PC-3 (cell line): ENCODE results near the gene TNFSF13. TPM values are rescaled to one million over a fixed set of nuclear protein-coding genes. Genes with fewer than 3 reads are reported as not detected.

Experiments
- ATAC-seq: fragments of 200-7000 bp; cut with Tn5 transposase; 2 replicates; pipeline ENCODE4 v1.9.1; 2020; ENCODE audit warnings: mild to moderate bottlenecking, moderate library complexity
- BruUV-seq: library from RNA; stranded (reverse); fragments of 400-500 nt; replicated peaks from 2 replicates; lab custom pipeline; 2021; lab: Mats Ljungman, UMichigan
- CTCF ChIA-PET: fragments of 300-600 bp; sonication (Branson Sonifier 250); formaldehyde crosslinking; loops from one replicate; lab custom pipeline; 2022; ENCODE audit warnings: antibody characterized with exemption; lab: Charles Lee
- POLR2A ChIA-PET: fragments of 300-600 bp; sonication (Branson Sonifier 250); formaldehyde crosslinking; loops from one replicate; lab custom pipeline; 2022; ENCODE audit warnings: antibody characterized with exemption; ENCODE audit not compliant: unreplicated experiment; lab: Charles Lee
- DNase-seq: peaks from one replicate; pipeline ENCODE4 v3.0.0-alpha.2; 2015
- H2AFZ ChIP-seq: fragments of 300-600 bp; sonication (generic); 2 replicates; pipeline ENCODE4 v1.6.0; 2016; ENCODE audit warnings: antibody characterized with exemption, low read length
- H3F3A ChIP-seq: fragments of 300-600 bp; sonication (generic); one replicate; pipeline ENCODE4 v1.6.0; 2017; ENCODE audit warnings: antibody characterized with exemption, low read length, control low read depth, mild to moderate bottlenecking; ENCODE audit not compliant: unreplicated experiment
- H3K27ac ChIP-seq: fragments of 300-600 bp; sonication (generic); 2 replicates; pipeline ENCODE4 v1.5.1; 2016; ENCODE audit warnings: mild to moderate bottlenecking, low read length
- H3K27me3 ChIP-seq: fragments of 300-600 bp; sonication (generic); 2 replicates; pipeline ENCODE4 v1.6.1; 2016; ENCODE audit warnings: low read length, mixed read lengths
- H3K36me3 ChIP-seq: fragments of 300-600 bp; sonication (generic); 2 replicates; pipeline ENCODE4 v1.6.1; 2016; ENCODE audit warnings: low read depth, mixed run types, low read length, mixed read lengths
- H3K4me1 ChIP-seq: fragments of 300-600 bp; sonication (generic); 2 replicates; pipeline ENCODE4 v1.5.1; 2016; ENCODE audit warnings: low read length; ENCODE audit not compliant: insufficient read depth
- H3K4me2 ChIP-seq: fragments of 300-600 bp; sonication (generic); 2 replicates; pipeline ENCODE4 v1.6.0; 2016; ENCODE audit warnings: low read length
- H3K4me3 ChIP-seq: fragments of 300-600 bp; sonication (generic); 2 replicates; pipeline ENCODE4 v1.5.1; 2016; ENCODE audit warnings: mild to moderate bottlenecking, low read length, mixed read lengths
- H3K79me2 ChIP-seq: fragments of 300-600 bp; sonication (generic); 2 replicates; pipeline ENCODE4 v1.6.1; 2017; ENCODE audit warnings: low read length, mixed read lengths
- H3K9ac ChIP-seq: fragments of 300-600 bp; sonication (generic); 2 replicates; pipeline ENCODE4 v1.6.0; 2016; ENCODE audit warnings: mild to moderate bottlenecking, low read length
- H3K9me2 ChIP-seq: fragments of 300-600 bp; sonication (generic); replicated peaks from 2 replicates; pipeline ENCODE4 v1.6.1; 2016; ENCODE audit warnings: mixed run types, low read length, mixed read lengths
- H3K9me3 ChIP-seq: fragments of 300-600 bp; sonication (generic); 2 replicates; pipeline ENCODE4 v1.6.1; 2016; ENCODE audit warnings: low read length, mixed read lengths
- H4K20me1 ChIP-seq: fragments of 300-600 bp; sonication (generic); 2 replicates; pipeline ENCODE4 v1.6.1; 2016; ENCODE audit warnings: low read length, mixed read lengths
- CTCF ChIP-seq: fragments of 300-600 bp; sonication (generic); conservative IDR thresholded peaks from 2 replicates; pipeline ENCODE4 v1.5.1; 2017; ENCODE audit warnings: antibody characterized with exemption, low read depth, mild to moderate bottlenecking, low read length
- EZH2 ChIP-seq: fragments of 300-600 bp; sonication (generic); IDR thresholded peaks from one replicate; pipeline ENCODE4 v1.6.1; 2017; ENCODE audit warnings: antibody characterized with exemption, mild to moderate bottlenecking, low read length; ENCODE audit not compliant: unreplicated experiment
- EZH2phosphoT487 ChIP-seq: fragments of 300-600 bp; sonication (generic); IDR thresholded peaks from 2 replicates; pipeline ENCODE4 v1.6.1; 2018; ENCODE audit warnings: mild to moderate bottlenecking, antibody characterized with exemption, low read length, borderline replicate concordance
- intact Hi-C: fragments of 100-400 bp; cut with micrococcal nuclease; formaldehyde crosslinking; loops from 2 replicates; pipeline ENCODE4 v1.9.0; 2023
- total RNA-seq: library from RNA; depleted of rRNA; stranded (reverse); fragments of >200 nt; gene quantifications from 2 replicates; pipeline ENCODE4 v1.2.3, GENCODE V29; 2014

TNFSF13 gene
- total RNA-seq, 1 experiment from 2014 or later = 3.6 TPM

GRCh38 chr17:7549401-7550055 lies 9.0 kb upstream of the TNFSF13 start:
- no peak overlapping the region for H3K27ac ChIP-seq
- peak overlapping the region; percentile 98 for H3K4me2 ChIP-seq
- no peaks in the 10 kb centered on the region for H3K27me3 ChIP-seq
- no peak for TF ChIP-seq EZH2phosphoT487
- no peak for TF ChIP-seq CTCF
- TF ChIP-seq EZH2 = no peak
- ChIA-PET POLR2A (no interaction called here), CTCF (no interaction called here)
- no peaks in the 10 kb centered on the region for H3K36me3 ChIP-seq
- ATAC-seq = peak; percentile 74
- peak overlapping the region; percentile 63 for H3K9ac ChIP-seq
- intact Hi-C loops = no loop called here
- no peaks in the 10 kb centered on the region for H4K20me1 ChIP-seq
- H3K79me2 ChIP-seq = no peaks in the 10 kb centered on the region
- H3K4me3 ChIP-seq = peak overlapping the region; percentile 87
- BruUV-seq = no TSS peak
- H3K9me3 ChIP-seq = no peaks in the 10 kb centered on the region
- no peaks in the 10 kb centered on the region for H3F3A ChIP-seq
- peak overlapping the region; percentile 90 for H2AFZ ChIP-seq
- no peak for DNase-seq
- no peaks in the 10 kb centered on the region for H3K9me2 ChIP-seq
- peaks cover 9% of the 10 kb centered on the region; the same call in 1 of the 2 replicates for H3K4me1 ChIP-seq

- Histone ChIP-seq H3K4me3 (no peak overlapping the region), H3K27ac (no peak overlapping the region), H3K9me3 (no peaks in the 10 kb centered on the region), H3K27me3 (no peaks in the 10 kb centered on the region), H3K79me2 (no peaks in the 10 kb centered on the region), H3K4me2 (no peak overlapping the region), H2AFZ (no peak overlapping the region), H3K4me1 (peaks cover 9% of the 10 kb centered on the region; the same call in 1 of the 2 replicates), H3K9ac (no peak overlapping the region), H3K9me2 (no peaks in the 10 kb centered on the region), H4K20me1 (no peaks in the 10 kb centered on the region), H3K36me3 (no peaks in the 10 kb centered on the region), H3F3A (no peaks in the 10 kb centered on the region)
- DNase-seq (no peak), ATAC-seq (no peak)
- TF ChIP-seq CTCF (no peak), EZH2phosphoT487 (no peak), EZH2 (no peak)
- CTCF ChIA-PET = no interaction called here
- POLR2A ChIA-PET = no interaction called here
- intact Hi-C loops = no loop called here
- no TSS peak for BruUV-seq
These were observed 8.2 kb upstream of the TNFSF13 start for GRCh38 chr17:7550344-7550743.

DNA sequence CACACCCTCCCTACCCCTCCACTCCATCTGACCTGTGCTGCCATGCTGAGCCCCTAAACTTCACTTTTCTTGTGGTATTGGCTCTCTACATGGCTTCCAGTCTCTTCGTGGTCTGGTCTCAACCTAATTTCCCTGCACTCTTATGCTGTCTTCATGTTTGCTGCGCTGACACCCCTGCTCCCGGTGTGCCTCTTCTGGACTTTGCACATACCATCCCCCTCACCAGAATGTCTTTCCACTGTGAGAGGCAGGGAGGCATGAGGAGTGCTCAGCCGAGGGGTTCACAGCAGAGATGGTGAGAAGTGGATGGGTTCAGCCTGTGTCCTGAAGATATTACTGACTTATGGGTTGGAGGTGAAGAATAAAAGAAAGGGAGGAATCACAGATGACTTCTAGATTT lies 7.2 kb upstream of the TNFSF13 start:
- ChIA-PET POLR2A (no interaction called here), CTCF (no interaction called here)
- H3K4me3 ChIP-seq = no peak overlapping the region
- no peaks in the 10 kb centered on the region for H3K9me3 ChIP-seq
- peaks cover 9% of the 10 kb centered on the region; the same call in 1 of the 2 replicates for H3K4me1 ChIP-seq
- H3K27me3 ChIP-seq = no peaks in the 10 kb centered on the region
- no peak overlapping the region for H3K9ac ChIP-seq
- no peak for TF ChIP-seq EZH2
- TF ChIP-seq CTCF = no peak
- TF ChIP-seq EZH2phosphoT487 = no peak
- no peaks in the 10 kb centered on the region for H3F3A ChIP-seq
- no peaks in the 10 kb centered on the region for H4K20me1 ChIP-seq
- H3K36me3 ChIP-seq = no peaks in the 10 kb centered on the region
- no peak overlapping the region for H3K4me2 ChIP-seq
- intact Hi-C loops = no loop called here
- H2AFZ ChIP-seq = no peak overlapping the region
- H3K27ac ChIP-seq = no peak overlapping the region
- no peaks in the 10 kb centered on the region for H3K9me2 ChIP-seq
- no peak for DNase-seq
- no TSS peak for BruUV-seq
- no peak for ATAC-seq
- no peaks in the 10 kb centered on the region for H3K79me2 ChIP-seq
